Heart left ventricle (tissue), 16 donors: ENCODE results near the gene SLC19A1. TPM values are rescaled to one million over a fixed set of nuclear protein-coding genes. Genes with fewer than 3 reads are reported as not detected.

Experiments
- ATAC-seq, 4 donors: fragments of 200-7000 bp; cut with Tn5 transposase; one replicate each; pipeline ENCODE4 v1.9.1; 2020 to 2022; ENCODE audit warnings: moderate library complexity in 4 of 4, mild to moderate bottlenecking in 3 of 4, moderate number of reproducible peaks in 1 of 4
- DNase-seq, 5 donors: peaks; one replicate each; pipeline ENCODE4 v3.0.0-alpha.2; 2020
- H3K27ac ChIP-seq, 12 donors: fragments of 200-600 bp; sonication (generic) in 4 of 12; one replicate each; pipeline versions ENCODE4 v1.5.0 to v1.8.0; 2016 to 2022; ENCODE audit warnings: mild to moderate bottlenecking in 2 of 12
- H3K27me3 ChIP-seq, 9 donors: fragments of 200-600 bp; sonication (generic) in 2 of 9; one replicate each; pipeline versions ENCODE4 v1.5.1 to v1.8.0; 2016 to 2022; ENCODE audit warnings: mild to moderate bottlenecking in 3 of 9
- H3K36me3 ChIP-seq, 9 donors: fragments of 200-600 bp; sonication (generic) in 2 of 9; one replicate each; pipeline versions ENCODE4 v1.5.0 to v1.8.0; 2018 to 2022; ENCODE audit warnings: mild to moderate bottlenecking in 2 of 9
- H3K4me1 ChIP-seq, 12 donors: fragments of 200-600 bp; sonication (generic) in 4 of 12; one replicate each; pipeline versions ENCODE4 v1.5.0 to v1.8.0; 2016 to 2022; ENCODE audit warnings: mild to moderate bottlenecking in 3 of 12
- H3K4me3 ChIP-seq, 12 donors: fragments of 200-600 bp; sonication (generic) in 4 of 12; one replicate each; pipeline versions ENCODE4 v1.5.0 to v1.8.0; 2017 to 2022; ENCODE audit warnings: mild to moderate bottlenecking in 9 of 12, moderate library complexity in 4 of 12
- H3K9me3 ChIP-seq, 12 donors: fragments of 200-600 bp; sonication (generic) in 4 of 12; one replicate each; pipeline versions ENCODE4 v1.5.0 to v1.8.0; 2016 to 2022; ENCODE audit warnings: mild to moderate bottlenecking in 1 of 12
- CTCF ChIP-seq, 12 donors: fragments of 200-600 bp; sonication (generic) in 4 of 12; IDR thresholded peaks; one replicate each; pipeline versions ENCODE4 v1.5.0 to v1.8.0; 2018 to 2022; ENCODE audit warnings: antibody characterized with exemption in 12 of 12, mild to moderate bottlenecking in 5 of 12
- POLR2A ChIP-seq, 2 donors: fragments of 450-650 bp; IDR thresholded peaks; one replicate each; pipeline ENCODE4 v1.6.1; 2017; ENCODE audit warnings: antibody characterized with exemption in 2 of 2, mild to moderate bottlenecking in 2 of 2, moderate library complexity in 2 of 2
- WGBS, 4 donors: extraction: QIAGEN DNeasy Blood & Tissue Kit in 2 of 4; methylation state at CpG; one replicate each; pipeline versions ENCODE4 v1.1.5 to v1.1.7; 2013 to 2018; 5-methylcytosine and 5-hydroxymethylcytosine counted together
- intact Hi-C, 10 donors: fragments of 100-400 bp; cut with DNase I; formaldehyde crosslinking; loops; one replicate each; pipeline versions ENCODE4 v1.11.1 to v1.14.2; 2022
- polyA plus RNA-seq, 2 donors: library from polyadenylated mRNA; stranded (reverse); fragments of 200-250 nt; gene quantifications; one replicate each; pipeline ENCODE4 v1.2.3, GENCODE V29; 2013
- total RNA-seq, 9 donors: library from RNA; depleted of rRNA in 2 of 9; stranded (reverse); fragments of >200 nt in 2 of 9; fragmentation: NEBNext Ultra II Directional in 3 of 9; extraction: Animal tissue kit (Norgen Biotek cat#: 25700) in 3 of 9; gene quantifications; one replicate each; pipeline versions ENCODE4 v1.1.0 to v1.2.4, GENCODE V29; 2016 to 2023
- donor health status: ischemic (EF 13 %, LVEDD 7.1; RV severe dilation, severe dysfunction).
- donor health status: healthy with polysubstance abuse.
- donor health status: DM: no; HTN: yes; CAD: no.
- donor health status: DM: no; HTN: no; CAD: no.
- donor health status: ischemic (EF 25% LVEDD 6.9; RV normal size, moderate dysfunction).
- donor health status: ischemic (EF 25% LVEDD 5.7; RV mildly dilated, moderate dysfunction).
- donor health status: healthy.
- donor health status: DM: yes; HTN: yes; CAD: no.
- donor health status: ischemic (EF 35%, LVEDD 5.7; RV mildly dilated, moderate dysfunction).
- donor health status: nonischemic (EF 11% LVEDD 7.7; RV severe dilation, severe dysfunction).
- donor health status: DM: yes; HTN: yes; CAD: no.
- donor health status: PGD.
- donor health status: ischemic (EF 29% LVEDD 5.4; RV normal size, mild dysfunction).
- donor health status: nonischemic (EF 23%, LVEDD 6.1; RV moderate dilation, normal function).

SLC19A1 gene
- total and polyA plus RNA-seq, 11 donors: 2.4 to 7.0 (median 3.5) TPM

GRCh38 chr21:45479691-45480675 lies 62.3 kb downstream of the SLC19A1 start:
- Histone ChIP-seq H3K4me1 (peaks cover 0 to 43% (median 10%) of the 10 kb centered on the region in 12 donors), H3K4me3 (peak overlapping the region in 1 of 12 donors; percentile 15), H3K36me3 (peaks cover 4 to 81% (median 48%) of the 10 kb centered on the region in 9 donors), H3K27me3 (no peaks in the 10 kb centered on the region), H3K27ac (no peak overlapping the region), H3K9me3 (no peaks in the 10 kb centered on the region)
- peak in 1 of 5 donors; percentile 61 for DNase-seq
- no peak for TF ChIP-seq CTCF (IDR thresholded peaks at IDR 0.05)
- no peak for TF ChIP-seq POLR2A (IDR thresholded peaks at IDR 0.05)
- WGBS, 4 donors: 83 to 92% (median 90%) methylated on average over 20 to 37 of the region's 37 CpGs
- no peak for ATAC-seq
- intact Hi-C loops: loop anchor here in 4 of 10 donors (2.0 to 10.0 kb wide), 8 partner anchors 57 to 442 kb away; no protein-coding TSS in a partner anchor

- Histone ChIP-seq H3K27ac (peak overlapping the region in 5 of 12 donors; percentile 33 to 92 (median 47)), H3K4me1 (peaks cover 0 to 43% (median 10%) of the 10 kb centered on the region in 12 donors), H3K27me3 (no peaks in the 10 kb centered on the region), H3K4me3 (peak overlapping the region in 4 of 12 donors; percentile 16 to 44 (median 30)), H3K9me3 (no peaks in the 10 kb centered on the region), H3K36me3 (peaks cover 4 to 81% (median 54%) of the 10 kb centered on the region in 9 donors)
- ATAC-seq: no peak
- no peak for TF ChIP-seq CTCF (IDR thresholded peaks at IDR 0.05)
- TF ChIP-seq POLR2A (IDR thresholded peaks at IDR 0.05): no peak
- WGBS, 4 donors: 89 to 94% (median 89%) methylated on average over 31 of the region's 31 CpGs
- DNase-seq: peak in 1 of 5 donors; percentile 44
- intact Hi-C loops: loop anchor here in 4 of 10 donors (2.0 to 10.0 kb wide), 8 partner anchors 58 to 443 kb away; no protein-coding TSS in a partner anchor
These were observed 63.2 kb downstream of the SLC19A1 start for GRCh38 chr21:45478816-45479669.

- Histone ChIP-seq H3K27me3 (no peaks in the 10 kb centered on the region), H3K36me3 (peaks cover 4 to 76% (median 54%) of the 10 kb centered on the region in 9 donors), H3K9me3 (no peaks in the 10 kb centered on the region), H3K4me1 (peaks cover 0 to 43% (median 10%) of the 10 kb centered on the region in 12 donors), H3K4me3 (peak overlapping the region in 7 of 12 donors; percentile 10 to 44 (median 26)), H3K27ac (peak overlapping the region in 9 of 12 donors; percentile 8 to 92 (median 36))
- WGBS, 4 donors: 40 to 45% (median 42%) methylated on average over 30 to 32 of the region's 32 CpGs
- intact Hi-C loops: loop anchor here in 4 of 10 donors (2.0 to 10.0 kb wide), 8 partner anchors 59 to 444 kb away; no protein-coding TSS in a partner anchor
- TF ChIP-seq CTCF (IDR thresholded peaks at IDR 0.05): peak; percentile 70 to 89 (median 79)
- TF ChIP-seq POLR2A (IDR thresholded peaks at IDR 0.05): peak in 1 of 2 donors; percentile 20
- peak; percentile 50 to 86 (median 71) for DNase-seq
- peak; percentile 23 to 65 (median 48) for ATAC-seq
These were observed 64.0 kb downstream of the SLC19A1 start for GRCh38 chr21:45478115-45478801.
